Stomach smooth muscle (tissue), 2 donors: Measurements from ENCODE around the gene ERBIN.

Experiments
- H3K27ac ChIP-seq: one replicate; pipeline ENCODE4 v1.7.0; 2013; ENCODE audit warnings: mild to moderate bottlenecking, low read length, inconsistent platforms
- H3K27me3 ChIP-seq, 2 donors: one replicate each; pipeline ENCODE4 v1.7.0; 2013; ENCODE audit warnings: low read length in 2 of 2; ENCODE audit not compliant: insufficient read depth in 2 of 2, control insufficient read depth in 1 of 2
- H3K36me3 ChIP-seq, 2 donors: one replicate each; pipeline ENCODE4 v1.7.0; 2013; ENCODE audit warnings: low read length in 2 of 2; ENCODE audit not compliant: control insufficient read depth in 2 of 2, insufficient read depth in 2 of 2
- H3K4me1 ChIP-seq: one replicate; pipeline ENCODE4 v1.7.0; 2013; ENCODE audit warnings: low read length; ENCODE audit not compliant: control insufficient read depth, insufficient read depth
- H3K4me3 ChIP-seq, 2 donors: one replicate each; pipeline ENCODE4 v1.7.0; 2013; ENCODE audit warnings: low read length in 2 of 2
- H3K9ac ChIP-seq, 2 donors: one replicate each; pipeline ENCODE4 v1.7.0; 2013; ENCODE audit warnings: low read length in 2 of 2, mild to moderate bottlenecking in 1 of 2
- H3K9me3 ChIP-seq, 2 donors: one replicate each; pipeline ENCODE4 v1.7.0; 2013; ENCODE audit warnings: low read length in 2 of 2; ENCODE audit not compliant: control insufficient read depth in 2 of 2
- donor health status: healthy.
- donor health status: Pancreatic carcinoma.

The ERBIN gene

GRCh38 chr5:65981969-65982619, 55.7 kb downstream of the ERBIN start:
- no peaks in the 10 kb centered on the region for H3K9me3 ChIP-seq
- no peak overlapping the region for H3K27ac ChIP-seq
- no peaks in the 10 kb centered on the region for H3K4me1 ChIP-seq
- H3K36me3 ChIP-seq = no peaks in the 10 kb centered on the region
- H3K9ac ChIP-seq = no peak overlapping the region
- no peak overlapping the region for H3K4me3 ChIP-seq
- no peaks in the 10 kb centered on the region for H3K27me3 ChIP-seq

GRCh38 chr5:65982635-65983034, 56.3 kb downstream of the ERBIN start:
- Histone ChIP-seq H3K4me3 (no peak overlapping the region), H3K9me3 (no peaks in the 10 kb centered on the region), H3K36me3 (no peaks in the 10 kb centered on the region), H3K9ac (no peak overlapping the region), H3K4me1 (no peaks in the 10 kb centered on the region), H3K27me3 (no peaks in the 10 kb centered on the region), H3K27ac (no peak overlapping the region)

- no peaks in the 10 kb centered on the region for H3K27me3 ChIP-seq
- no peak overlapping the region for H3K9ac ChIP-seq
- no peak overlapping the region for H3K4me3 ChIP-seq
- no peak overlapping the region for H3K27ac ChIP-seq
- no peaks in the 10 kb centered on the region for H3K4me1 ChIP-seq
- H3K9me3 ChIP-seq = no peaks in the 10 kb centered on the region
- no peaks in the 10 kb centered on the region for H3K36me3 ChIP-seq
Observed at GRCh38 chr5:65984098-65984885, 57.9 kb downstream of the ERBIN start.

GRCh38 chr5:65986050-65986451, 59.7 kb downstream of the ERBIN start:
- H3K36me3 ChIP-seq = no peaks in the 10 kb centered on the region
- H3K4me1 ChIP-seq = no peaks in the 10 kb centered on the region
- H3K9me3 ChIP-seq = no peaks in the 10 kb centered on the region
- H3K27me3 ChIP-seq = no peaks in the 10 kb centered on the region
- H3K4me3 ChIP-seq = no peak overlapping the region
- H3K9ac ChIP-seq = no peak overlapping the region
- no peak overlapping the region for H3K27ac ChIP-seq

GRCh38 chr5:65986796-65987195, 60.4 kb downstream of the ERBIN start:
- H3K27ac ChIP-seq = no peak overlapping the region
- H3K9me3 ChIP-seq = no peaks in the 10 kb centered on the region
- no peaks in the 10 kb centered on the region for H3K27me3 ChIP-seq
- H3K9ac ChIP-seq = no peak overlapping the region
- no peak overlapping the region for H3K4me3 ChIP-seq
- no peaks in the 10 kb centered on the region for H3K4me1 ChIP-seq
- H3K36me3 ChIP-seq = no peaks in the 10 kb centered on the region

- H3K4me3 ChIP-seq = no peak overlapping the region
Observed at GRCh38 chr5:65987982-65988381, 61.6 kb downstream of the ERBIN start.

GRCh38 chr5:65989158-65989557, 62.8 kb downstream of the ERBIN start:
- H3K4me3 ChIP-seq = no peak overlapping the region
- no peaks in the 10 kb centered on the region for H3K9me3 ChIP-seq
- H3K36me3 ChIP-seq = no peaks in the 10 kb centered on the region
- no peaks in the 10 kb centered on the region for H3K4me1 ChIP-seq
- no peak overlapping the region for H3K27ac ChIP-seq
- H3K9ac ChIP-seq = no peak overlapping the region
- H3K27me3 ChIP-seq = no peaks in the 10 kb centered on the region

More at GRCh38 chr5:65987982-65988381, 61.6 kb downstream of the ERBIN start:
- Histone ChIP-seq H3K9me3 (no peaks in the 10 kb centered on the region), H3K27me3 (no peaks in the 10 kb centered on the region), H3K4me1 (no peaks in the 10 kb centered on the region), H3K36me3 (no peaks in the 10 kb centered on the region), H3K27ac (no peak overlapping the region), H3K9ac (no peak overlapping the region)

- Histone ChIP-seq H3K4me1 (no peaks in the 10 kb centered on the region), H3K9me3 (no peaks in the 10 kb centered on the region), H3K36me3 (no peaks in the 10 kb centered on the region), H3K27me3 (no peaks in the 10 kb centered on the region), H3K27ac (no peak overlapping the region), H3K9ac (no peak overlapping the region), H3K4me3 (no peak overlapping the region)
Observed at GRCh38 chr5:65992630-65993029, 66.3 kb downstream of the ERBIN start.

DNA sequence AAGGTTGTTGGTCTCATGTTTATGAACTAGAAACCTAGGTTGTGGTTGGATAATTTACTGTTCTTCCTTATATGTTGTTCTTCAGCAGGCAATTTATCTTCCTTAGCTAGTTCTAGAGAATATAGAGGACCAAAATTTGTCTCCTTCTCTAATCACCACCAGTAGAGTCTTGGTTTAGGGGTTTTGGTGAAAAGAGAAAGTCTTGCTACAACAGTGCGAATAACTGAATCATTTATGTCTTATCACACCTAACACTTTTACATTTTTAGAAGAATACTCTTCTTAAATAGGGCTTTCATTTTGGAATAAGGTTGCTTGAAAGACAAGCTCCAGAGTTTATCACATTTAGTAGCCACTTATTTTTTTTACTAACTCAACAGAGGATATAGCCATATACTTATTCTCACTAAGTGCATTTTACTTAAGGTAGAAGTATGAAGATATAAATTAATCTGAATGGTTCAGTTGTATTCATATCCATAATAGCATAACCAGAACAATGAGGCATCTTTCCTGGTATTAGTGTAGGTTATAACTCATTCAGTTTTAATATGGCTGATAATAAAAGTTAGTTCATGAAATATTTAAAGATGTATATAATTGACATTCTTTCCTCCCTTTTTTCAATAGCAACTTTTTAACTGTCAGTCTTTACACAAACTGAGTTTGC, 67.9 kb downstream of the ERBIN start:
- Histone ChIP-seq H3K4me3 (no peak overlapping the region), H3K27ac (no peak overlapping the region), H3K36me3 (no peaks in the 10 kb centered on the region), H3K9me3 (no peaks in the 10 kb centered on the region), H3K4me1 (no peaks in the 10 kb centered on the region), H3K27me3 (no peaks in the 10 kb centered on the region), H3K9ac (no peak overlapping the region)

GRCh38 chr5:65999061-65999723, 72.8 kb downstream of the ERBIN start:
- Histone ChIP-seq H3K9me3 (no peaks in the 10 kb centered on the region), H3K27ac (no peak overlapping the region), H3K27me3 (no peaks in the 10 kb centered on the region), H3K4me1 (no peaks in the 10 kb centered on the region), H3K9ac (no peak overlapping the region), H3K4me3 (no peak overlapping the region), H3K36me3 (peaks cover 0 to 8% of the 10 kb centered on the region in 2 donors)
